ENCODE results near the gene MFSD6L.
"Not testable (repeated sequence)": the region's sequence is repeated elsewhere in the genome, so short reads cannot be mapped to it uniquely, and the experiment has no call there.

MFSD6L gene

GRCh38 chr17:8826808-8827435 is 27.8 kb upstream of the MFSD6L start:
- no peak for DNase-seq (ENCODE audit: low read depth in 2 of 2)

- DNase-seq (ENCODE audit: low read depth in 2 of 2) = no peak
Observed at GRCh38 chr17:8825802-8826201, 26.6 kb upstream of the MFSD6L start.

- no peak for DNase-seq (ENCODE audit: low read depth in 2 of 2)
Observed at GRCh38 chr17:8823279-8823678, 24.1 kb upstream of the MFSD6L start.

- DNase-seq (ENCODE audit: low read depth in 2 of 2) = no peak
Observed at GRCh38 chr17:8822401-8823035, 23.4 kb upstream of the MFSD6L start.

GRCh38 chr17:8821446-8822105 is 22.4 kb upstream of the MFSD6L start:
- no peak for DNase-seq (ENCODE audit: low read depth in 2 of 2)

- DNase-seq (ENCODE audit: low read depth in 2 of 2) = no peak
Observed at GRCh38 chr17:8820311-8821010, 21.3 kb upstream of the MFSD6L start.

- DNase-seq (ENCODE audit: low read depth in 2 of 2) = no peak
Observed at GRCh38 chr17:8818654-8819330, 19.6 kb upstream of the MFSD6L start.

- DNase-seq (ENCODE audit: low read depth in 2 of 2) = no peak
Observed at GRCh38 chr17:8818047-8818446, 18.9 kb upstream of the MFSD6L start.

- DNase-seq (ENCODE audit: low read depth in 2 of 2) = no peak
Observed at GRCh38 chr17:8806926-8807550, 7.9 kb upstream of the MFSD6L start.

GRCh38 chr17:8806253-8806925 is 7.2 kb upstream of the MFSD6L start:
- DNase-seq (ENCODE audit: low read depth in 2 of 2) = no peak

GRCh38 chr17:8805396-8805795 is 6.2 kb upstream of the MFSD6L start:
- not testable (repeated sequence) for DNase-seq (ENCODE audit: low read depth in 2 of 2)

GRCh38 chr17:8803531-8804420 is 4.6 kb upstream of the MFSD6L start:
- DNase-seq (ENCODE audit: low read depth in 2 of 2) = no peak

GRCh38 chr17:8801135-8801840 is 2.1 kb upstream of the MFSD6L start:
- DNase-seq (ENCODE audit: low read depth in 2 of 2) = no peak

- no peak for DNase-seq (ENCODE audit: low read depth in 2 of 2)
Observed at GRCh38 chr17:8800656-8801055, 1.5 kb upstream of the MFSD6L start.

- DNase-seq (ENCODE audit: low read depth in 2 of 2) = no peak
Observed at GRCh38 chr17:8799570-8800212, 526 bp upstream of the MFSD6L start.

- DNase-seq (ENCODE audit: low read depth in 2 of 2) = no peak
Observed at GRCh38 chr17:8798176-8798845, 854 bp downstream of the MFSD6L start.

- DNase-seq (ENCODE audit: low read depth in 2 of 2) = no peak
Observed at GRCh38 chr17:8797621-8798175, 1.5 kb downstream of the MFSD6L start.

- DNase-seq (ENCODE audit: low read depth in 2 of 2) = no peak
Observed at GRCh38 chr17:8794636-8795035, 4.5 kb downstream of the MFSD6L start.

All from stimulated activated CD8-positive, alpha-beta memory T cell treated with anti-CD3 and anti-CD28 coated beads, Interleukin-15, amount 100 ng/mL, for 4 hours (primary cell).